Stimulated activated naive CD8-positive, alpha-beta T cell treated with anti-CD3 and anti-CD28 coated beads, Interleukin-15, Interleukin-2, amounts not matched to agents 100 U/mL and 50 U/mL, for 24 hours (primary cell): Measurements from ENCODE around the gene FBXL16.
"Not testable (repeated sequence)": the region's sequence is repeated elsewhere in the genome, so short reads cannot be mapped to it uniquely, and the experiment has no call there.

Experiments
- ATAC-seq: fragments of 150-1000 bp; cut with Tn5 transposase; one replicate; pipeline ENCODE4 v1.10.0; 2021
- DNase-seq: peaks from one replicate; pipeline ENCODE4 v3.0.0; 2021

Gene FBXL16

GRCh38 chr16:722835-723633 lies 17.4 kb upstream of the FBXL16 start:
- DNase-seq (no peak), ATAC-seq (no peak)

DNA sequence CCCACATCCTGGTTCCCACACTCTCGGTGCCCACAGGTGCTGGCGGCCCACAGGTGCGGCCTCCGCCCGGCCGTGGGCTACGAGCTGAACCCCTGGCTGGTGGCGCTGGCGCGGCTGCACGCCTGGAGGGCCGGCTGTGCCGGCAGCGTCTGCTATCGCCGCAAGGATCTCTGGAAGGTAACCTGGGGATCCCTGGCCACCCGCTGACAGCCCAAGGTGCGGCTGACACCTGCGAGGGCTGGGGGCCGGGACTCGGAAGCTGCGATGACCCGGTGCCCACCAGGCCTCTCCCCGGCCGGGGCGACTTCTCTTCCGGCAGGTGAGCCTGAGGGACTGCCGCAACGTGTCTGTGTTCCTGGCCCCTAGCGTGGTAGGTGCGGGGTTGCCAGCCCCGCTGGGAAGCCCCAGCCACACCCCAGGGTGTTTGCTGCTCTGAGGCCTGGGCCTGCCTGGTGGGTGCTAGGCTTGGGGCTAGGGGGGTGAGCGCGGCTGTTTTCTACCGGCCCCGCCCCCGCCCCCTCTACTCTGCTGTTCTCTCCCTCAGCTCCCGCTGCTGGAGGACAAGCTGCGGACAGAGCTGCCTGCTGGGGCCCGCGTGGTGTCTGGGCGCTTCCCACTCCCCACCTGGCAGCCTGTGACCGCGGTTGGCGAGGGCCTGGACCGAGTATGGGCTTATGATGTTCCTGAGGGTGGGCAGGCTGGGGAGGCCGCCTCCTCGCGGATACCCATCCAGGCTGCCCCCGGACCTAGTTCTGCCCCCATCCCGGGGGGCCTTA lies 16.4 kb upstream of the FBXL16 start:
- no peak for ATAC-seq
- DNase-seq = no peak

DNA sequence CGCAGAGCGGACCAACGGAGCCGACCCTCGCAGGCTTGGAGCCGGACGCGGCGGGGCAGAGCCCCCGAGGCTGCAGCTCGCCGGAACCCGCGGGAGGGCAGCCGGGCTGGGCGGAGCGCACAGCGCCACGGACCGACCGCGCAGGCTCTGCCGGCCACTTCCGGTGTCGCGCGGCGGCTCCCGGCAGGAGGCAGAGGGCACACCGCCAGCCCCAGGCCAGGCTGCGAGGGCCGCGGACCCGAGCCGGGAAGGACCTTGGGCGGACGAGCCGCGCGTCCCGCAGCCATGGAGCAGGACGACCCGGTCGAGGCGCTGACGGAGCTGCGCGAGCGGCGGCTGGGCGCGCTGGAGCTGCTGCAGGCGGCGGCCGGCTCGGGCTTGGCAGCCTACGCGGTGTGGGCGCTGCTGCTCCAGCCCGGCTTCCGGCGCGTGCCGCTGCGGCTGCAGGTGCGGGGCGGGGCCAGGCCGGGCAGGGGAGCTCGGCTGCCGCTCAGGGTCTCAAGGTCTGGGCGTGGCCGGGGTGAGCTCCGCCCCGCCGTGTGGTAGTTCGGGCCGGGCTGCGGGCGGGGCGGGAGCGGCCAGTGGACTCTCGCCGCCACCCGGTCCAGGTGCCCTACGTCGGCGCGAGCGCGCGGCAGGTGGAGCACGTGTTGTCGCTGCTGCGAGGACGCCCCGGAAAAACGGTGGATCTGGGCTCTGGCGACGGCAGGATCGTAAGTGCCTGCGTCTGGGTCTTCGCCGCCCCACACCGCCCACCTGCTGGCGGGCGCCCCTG lies 15.6 kb upstream of the FBXL16 start, which contains the start of gene ANTKMT:
Gene ANTKMT, plus strand, starts transcription at position 157 of the 775 bp plus-strand sequence. Its CDS starts 129 bp downstream, at position 286.
- DNase-seq (peak; percentile 88), ATAC-seq (peak; percentile 64)

- DNase-seq (peak; percentile 76), ATAC-seq (peak; percentile 62)
Observed at GRCh38 chr16:720447-720989, 14.9 kb upstream of the FBXL16 start.

GRCh38 chr16:719815-720446 lies 14.3 kb upstream of the FBXL16 start:
- ATAC-seq (no peak), DNase-seq (no peak)

DNA sequence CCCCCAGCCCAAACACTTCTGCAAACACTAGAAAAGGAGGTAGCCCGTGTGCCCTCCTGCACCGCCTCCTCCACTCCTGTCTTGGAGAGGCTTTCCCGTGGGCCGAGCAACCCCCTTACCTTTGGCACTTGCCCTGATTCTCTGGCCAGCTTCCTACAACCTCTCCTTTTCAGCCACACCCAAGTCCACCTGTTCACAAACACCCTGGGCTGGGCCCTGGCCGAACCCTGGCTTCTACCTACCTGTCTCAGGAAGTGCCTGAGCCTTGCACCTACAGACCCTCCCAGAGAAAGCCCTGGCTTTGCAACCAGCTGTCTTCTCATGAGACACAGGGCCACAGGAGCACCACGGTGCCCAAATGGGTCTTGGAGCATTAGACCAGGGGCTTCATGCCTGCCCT lies 13.3 kb upstream of the FBXL16 start:
- no peak for ATAC-seq
- DNase-seq = no peak

- DNase-seq = no peak
- no peak for ATAC-seq
Observed at GRCh38 chr16:718389-718788, 12.8 kb upstream of the FBXL16 start.

- ATAC-seq (no peak), DNase-seq (no peak)
Observed at GRCh38 chr16:717450-718245, 12.0 kb upstream of the FBXL16 start.

DNA sequence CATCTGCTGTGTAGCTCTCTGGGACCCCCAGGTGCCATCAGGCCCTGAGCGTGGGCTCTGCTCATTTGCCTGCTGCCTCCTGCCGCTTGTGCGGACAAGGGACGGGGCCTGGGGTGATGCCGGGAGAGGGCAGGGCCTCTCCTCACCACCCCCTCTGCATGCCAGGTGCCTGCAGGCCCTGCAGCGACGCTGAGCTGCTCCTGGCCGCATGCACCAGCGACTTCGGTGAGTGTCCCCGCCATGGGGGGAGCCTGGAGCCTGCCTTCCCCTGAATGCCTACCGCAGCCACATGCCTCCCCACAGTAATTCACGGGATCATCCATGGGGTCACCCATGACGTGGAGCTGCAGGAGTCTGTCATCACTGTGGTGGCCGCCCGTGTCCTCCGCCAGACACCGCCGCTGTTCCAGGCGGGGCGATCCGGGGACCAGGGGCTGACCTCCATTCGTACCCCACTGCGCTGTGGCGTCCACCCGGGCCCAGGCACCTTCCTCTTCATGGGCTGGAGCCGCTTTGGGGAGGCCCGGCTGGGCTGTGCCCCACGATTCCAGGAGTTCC lies 11.2 kb upstream of the FBXL16 start:
- no peak for ATAC-seq

DNA sequence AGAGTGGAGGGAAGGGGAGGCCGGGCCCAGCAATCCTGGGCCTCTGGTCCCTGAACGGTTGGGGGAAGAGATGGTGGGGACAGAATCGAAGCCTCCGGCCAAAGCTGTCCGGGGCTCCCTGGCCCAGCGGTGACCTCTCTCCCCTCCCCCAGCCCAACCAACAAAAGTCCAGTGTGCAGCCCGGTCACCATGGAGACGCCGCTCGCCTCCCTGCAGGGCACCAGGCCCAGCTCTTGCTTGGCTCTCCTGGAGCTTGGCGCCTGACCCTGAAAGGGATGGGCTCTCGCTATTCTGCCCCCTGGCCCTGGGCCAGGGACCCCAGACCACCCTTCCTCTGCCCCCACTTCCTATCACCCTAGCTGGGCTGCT lies 10.6 kb upstream of the FBXL16 start:
- DNase-seq (no peak), ATAC-seq (no peak)

More for the DNA sequence above, 11.2 kb upstream of the FBXL16 start:
- DNase-seq = no peak

- peak; percentile 45 for DNase-seq
- peak; percentile 1 for ATAC-seq
Observed at GRCh38 chr16:715477-716199, 10.0 kb upstream of the FBXL16 start.

GRCh38 chr16:714558-715476 lies 9.2 kb upstream of the FBXL16 start, which contains the start of gene METRN:
METRN (plus strand) TSS chr16:715118; CDS start chr16:715290, 172 bp downstream.
- DNase-seq = peak; percentile 97
- ATAC-seq = peak; percentile 84

DNA sequence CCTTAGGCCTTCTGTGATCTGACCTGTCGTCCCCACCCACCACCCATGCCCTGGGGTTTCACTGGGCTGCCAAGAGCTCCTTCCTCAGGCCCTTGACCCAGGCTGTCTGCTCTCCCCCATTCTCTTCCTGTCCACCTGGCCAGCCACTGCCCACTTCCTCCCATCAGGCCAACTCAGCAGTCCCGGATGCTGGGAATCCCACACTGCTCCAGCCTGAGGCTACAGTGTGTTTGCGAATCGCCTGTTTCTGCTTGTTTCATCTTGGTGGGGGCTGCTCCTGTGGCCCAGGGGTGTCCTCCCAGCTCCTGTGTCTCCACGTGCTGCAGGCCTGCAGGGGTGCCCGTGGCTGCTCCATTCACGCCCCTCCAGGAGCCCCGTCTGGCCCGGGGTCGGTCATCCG lies 8.5 kb upstream of the FBXL16 start:
- DNase-seq (no peak), ATAC-seq (no peak)

DNA sequence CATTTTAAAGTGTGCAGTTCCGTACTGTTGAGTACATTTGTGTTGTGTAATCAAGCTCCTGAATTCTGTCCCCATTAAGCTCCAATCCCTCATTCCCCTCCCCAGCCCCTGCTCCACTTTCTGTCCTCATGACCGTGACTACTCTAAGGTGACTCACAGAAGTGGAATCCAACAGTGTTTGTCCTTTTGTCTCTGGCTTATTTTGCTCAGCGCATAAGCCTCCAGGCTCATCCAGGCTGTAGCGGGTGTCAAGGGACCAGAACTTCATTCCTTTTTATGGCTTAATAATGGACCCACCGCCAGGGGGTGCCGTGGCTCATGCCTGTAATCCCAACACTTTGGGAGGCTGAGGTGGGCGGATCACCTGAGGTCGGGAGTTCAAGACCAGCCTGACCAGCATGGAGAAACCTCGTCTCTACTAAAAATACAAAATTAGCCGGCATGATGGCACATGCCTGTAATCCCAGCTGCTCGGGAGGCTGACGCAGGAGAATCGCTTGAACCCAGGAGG lies 7.2 kb upstream of the FBXL16 start:
- DNase-seq = peak; percentile 77
- not testable (repeated sequence) for ATAC-seq

- DNase-seq (peak; percentile 90), ATAC-seq (peak; percentile 66)
Observed at GRCh38 chr16:711548-712320, 6.1 kb upstream of the FBXL16 start.

DNA sequence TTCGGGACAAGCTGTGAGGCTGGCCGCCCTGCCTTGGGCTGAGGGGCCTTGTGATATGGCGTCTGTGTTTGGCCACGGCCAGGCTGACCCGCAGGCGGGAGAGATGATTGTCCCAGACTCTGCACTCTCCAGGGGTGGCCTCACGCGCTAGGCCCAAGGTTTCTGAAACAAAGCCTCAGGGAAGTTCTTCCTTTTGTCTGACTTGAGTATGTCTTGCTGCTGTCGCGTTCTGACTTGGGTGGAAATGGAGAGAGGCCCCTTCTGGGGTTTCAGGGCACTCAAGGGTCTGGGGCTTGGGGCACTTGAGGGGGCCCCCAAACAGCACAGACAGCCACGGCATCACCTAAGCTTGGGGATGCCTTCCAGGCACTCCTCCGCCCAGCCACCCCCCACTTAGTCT lies 5.5 kb upstream of the FBXL16 start:
- ATAC-seq = no peak
- no peak for DNase-seq

DNA sequence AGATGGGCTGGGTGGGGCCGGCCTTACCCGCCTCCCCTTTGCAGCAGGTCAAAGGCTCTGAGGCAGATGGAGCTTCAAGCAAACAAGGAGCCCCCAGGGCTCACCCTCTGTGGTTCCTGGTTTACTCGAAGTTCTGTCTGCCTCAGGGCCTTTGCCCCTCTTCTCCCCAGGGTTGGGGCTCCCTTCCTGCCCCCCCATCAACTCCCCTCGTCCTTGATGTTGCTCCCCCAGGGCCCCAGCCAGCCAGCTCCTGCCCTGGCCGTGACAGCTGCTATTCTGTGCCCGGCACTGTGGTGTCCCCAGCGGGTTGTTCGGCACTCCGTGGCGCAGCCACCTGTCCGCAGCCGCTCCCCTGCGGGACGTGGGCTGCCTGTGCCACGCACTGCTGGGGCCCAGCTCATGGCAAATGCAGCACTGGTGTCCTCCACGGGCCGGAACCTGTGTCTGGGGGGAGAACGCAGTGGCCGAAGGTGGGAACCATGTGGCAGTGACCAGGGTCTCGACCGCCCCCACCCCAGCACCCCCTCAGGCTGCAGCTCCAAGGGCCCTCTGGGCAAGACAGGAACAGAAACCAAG lies 5.0 kb upstream of the FBXL16 start:
- no peak for ATAC-seq
- DNase-seq = no peak
